ENCODE results near the gene PDCD7.

The PDCD7 gene

GRCh38 chr15:65084500-65085206, 49.0 kb downstream of the PDCD7 start:
- no peaks in the 10 kb centered on the region for H3F3A ChIP-seq (ENCODE audit: insufficient read depth, low read length)
- no peak overlapping the region for H3K4me3 ChIP-seq (ENCODE audit: low read depth, low read length, poor library complexity, severe bottlenecking)
- H2AFZ ChIP-seq (ENCODE audit: low read length), result no peak overlapping the region
- H3K27me3 ChIP-seq (ENCODE audit: insufficient read depth, low read length), result no peaks in the 10 kb centered on the region
- no peak overlapping the region for H3K4me2 ChIP-seq (ENCODE audit: low read length)
- H3K9ac ChIP-seq (ENCODE audit: low read length), result no peak overlapping the region
- H3K36me3 ChIP-seq (ENCODE audit: insufficient read depth, low read length), result no peaks in the 10 kb centered on the region
- no peaks in the 10 kb centered on the region for H3K9me2 ChIP-seq (ENCODE audit: low read depth, low read length)
- H3K79me2 ChIP-seq (ENCODE audit: insufficient read depth, low read length), result no peaks in the 10 kb centered on the region
- TF ChIP-seq EZH2 (IDR thresholded peaks at IDR 0.05; ENCODE audit: borderline replicate concordance, low read length) (no peak), CTCF (IDR thresholded peaks at IDR 0.05; ENCODE audit: low read length) (no peak)
- H3K9me3 ChIP-seq (ENCODE audit: low read length), result no peaks in the 10 kb centered on the region
- no peak overlapping the region for H3K27ac ChIP-seq (ENCODE audit: low read depth, low read length, poor library complexity, severe bottlenecking)
- H4K20me1 ChIP-seq (ENCODE audit: insufficient read depth, low read length), result no peaks in the 10 kb centered on the region
- H3K4me1 ChIP-seq (ENCODE audit: insufficient read depth, low read length, severe bottlenecking), result no peaks in the 10 kb centered on the region

GRCh38 chr15:65083262-65083701, 50.3 kb downstream of the PDCD7 start:
- H2AFZ ChIP-seq (ENCODE audit: low read length), result no peak overlapping the region
- no peaks in the 10 kb centered on the region for H3K79me2 ChIP-seq (ENCODE audit: insufficient read depth, low read length)
- no peaks in the 10 kb centered on the region for H3K27me3 ChIP-seq (ENCODE audit: insufficient read depth, low read length)
- no peak overlapping the region for H3K4me3 ChIP-seq (ENCODE audit: low read depth, low read length, poor library complexity, severe bottlenecking)
- H3K27ac ChIP-seq (ENCODE audit: low read depth, low read length, poor library complexity, severe bottlenecking), result no peak overlapping the region
- H3K9me3 ChIP-seq (ENCODE audit: low read length), result no peaks in the 10 kb centered on the region
- no peaks in the 10 kb centered on the region for H3F3A ChIP-seq (ENCODE audit: insufficient read depth, low read length)
- no peaks in the 10 kb centered on the region for H3K36me3 ChIP-seq (ENCODE audit: insufficient read depth, low read length)
- H3K9ac ChIP-seq (ENCODE audit: low read length), result no peak overlapping the region
- H3K9me2 ChIP-seq (ENCODE audit: low read depth, low read length), result no peaks in the 10 kb centered on the region
- H4K20me1 ChIP-seq (ENCODE audit: insufficient read depth, low read length), result no peaks in the 10 kb centered on the region
- TF ChIP-seq CTCF (IDR thresholded peaks at IDR 0.05; ENCODE audit: low read length), result no peak
- TF ChIP-seq EZH2 (IDR thresholded peaks at IDR 0.05; ENCODE audit: borderline replicate concordance, low read length), result no peak
- H3K4me1 ChIP-seq (ENCODE audit: insufficient read depth, low read length, severe bottlenecking), result no peaks in the 10 kb centered on the region
- H3K4me2 ChIP-seq (ENCODE audit: low read length), result no peak overlapping the region

GRCh38 chr15:65082303-65082953, 51.2 kb downstream of the PDCD7 start:
- Histone ChIP-seq H3K27ac (ENCODE audit: low read depth, low read length, poor library complexity, severe bottlenecking) (no peak overlapping the region), H2AFZ (ENCODE audit: low read length) (no peak overlapping the region), H3K4me3 (ENCODE audit: low read depth, low read length, poor library complexity, severe bottlenecking) (no peak overlapping the region), H3F3A (ENCODE audit: insufficient read depth, low read length) (no peaks in the 10 kb centered on the region), H3K4me1 (ENCODE audit: insufficient read depth, low read length, severe bottlenecking) (no peaks in the 10 kb centered on the region), H3K9me2 (ENCODE audit: low read depth, low read length) (no peaks in the 10 kb centered on the region), H3K9me3 (ENCODE audit: low read length) (no peaks in the 10 kb centered on the region), H3K79me2 (ENCODE audit: insufficient read depth, low read length) (no peaks in the 10 kb centered on the region), H4K20me1 (ENCODE audit: insufficient read depth, low read length) (no peaks in the 10 kb centered on the region), H3K4me2 (ENCODE audit: low read length) (no peak overlapping the region), H3K36me3 (ENCODE audit: insufficient read depth, low read length) (no peaks in the 10 kb centered on the region), H3K27me3 (ENCODE audit: insufficient read depth, low read length) (no peaks in the 10 kb centered on the region), H3K9ac (ENCODE audit: low read length) (no peak overlapping the region)
- TF ChIP-seq CTCF (IDR thresholded peaks at IDR 0.05; ENCODE audit: low read length) (no peak), EZH2 (IDR thresholded peaks at IDR 0.05; ENCODE audit: borderline replicate concordance, low read length) (no peak)
